Activated naive CD8-positive, alpha-beta T cell treated with anti-CD3 and anti-CD28 coated beads for 36 hours (primary cell): Measurements from ENCODE around the gene RABEP2. TPM values are rescaled to one million over a fixed set of nuclear protein-coding genes. Genes with fewer than 3 reads are reported as not detected.
"Not testable (repeated sequence)": the region's sequence is repeated elsewhere in the genome, so short reads cannot be mapped to it uniquely, and the experiment has no call there.

Experiments used
- DNase-seq: peaks from one replicate; pipeline ENCODE4 v3.0.0; 2021
- H3K27ac Mint-ChIP-seq: one replicate; pipeline ENCODE4 v1.8.0; 2022; ENCODE audit warnings: mild to moderate bottlenecking, moderate library complexity, mixed read lengths
- H3K27me3 Mint-ChIP-seq: one replicate; pipeline ENCODE4 v1.8.0; 2022; ENCODE audit warnings: mild to moderate bottlenecking, mixed read lengths
- H3K36me3 Mint-ChIP-seq: one replicate; pipeline ENCODE4 v1.8.0; 2021; ENCODE audit warnings: mild to moderate bottlenecking, mixed read lengths
- H3K4me1 Mint-ChIP-seq: one replicate; pipeline ENCODE4 v1.8.0; 2021; ENCODE audit warnings: mixed read lengths
- H3K4me3 Mint-ChIP-seq: one replicate; pipeline ENCODE4 v1.8.0; 2022; ENCODE audit warnings: mild to moderate bottlenecking, moderate library complexity, mixed read lengths
- H3K9me3 Mint-ChIP-seq: one replicate; pipeline ENCODE4 v1.8.0; 2022; ENCODE audit warnings: mixed read lengths
- total RNA-seq, 2 experiments: library from RNA; stranded (reverse); gene quantifications; one replicate each; pipeline ENCODE4 v1.2.3, GENCODE V29; 2021

Gene RABEP2
- total RNA-seq, 2 experiments from 2014 or later: 11.4 to 12.5 TPM

GRCh38 chr16:28938721-28939120, 13.7 kb upstream of the RABEP2 start:
- Mint-ChIP-seq H3K27ac (no peak overlapping the region), H3K27me3 (no peaks in the 10 kb centered on the region)

GRCh38 chr16:28937222-28937876, 12.3 kb upstream of the RABEP2 start:
- DNase-seq: no peak
- H3K27ac Mint-ChIP-seq: peak overlapping the region; percentile 21
- peaks cover 4% of the 10 kb centered on the region for H3K36me3 Mint-ChIP-seq
- no peaks in the 10 kb centered on the region for H3K27me3 Mint-ChIP-seq
- no peaks in the 10 kb centered on the region for H3K9me3 Mint-ChIP-seq
- H3K4me3 Mint-ChIP-seq: no peak overlapping the region
- peaks cover 13% of the 10 kb centered on the region for H3K4me1 Mint-ChIP-seq

More at GRCh38 chr16:28938721-28939120, 13.7 kb upstream of the RABEP2 start:
- no peaks in the 10 kb centered on the region for H3K9me3 Mint-ChIP-seq
- H3K36me3 Mint-ChIP-seq: peaks cover 4% of the 10 kb centered on the region
- peaks cover 13% of the 10 kb centered on the region for H3K4me1 Mint-ChIP-seq
- no peak for DNase-seq
- H3K4me3 Mint-ChIP-seq: no peak overlapping the region

- H3K27ac Mint-ChIP-seq: no peak overlapping the region
- peaks cover 13% of the 10 kb centered on the region for H3K4me1 Mint-ChIP-seq
- peak overlapping the region; percentile 69 for H3K4me3 Mint-ChIP-seq
Measured at GRCh38 chr16:28936784-28937155, 11.7 kb upstream of the RABEP2 start.

GRCh38 chr16:28935924-28936783, 11.1 kb upstream of the RABEP2 start:
- H3K9me3 Mint-ChIP-seq: no peaks in the 10 kb centered on the region
- peak overlapping the region; percentile 69 for H3K4me3 Mint-ChIP-seq
- H3K27me3 Mint-ChIP-seq: no peaks in the 10 kb centered on the region
- H3K27ac Mint-ChIP-seq: peak overlapping the region; percentile 30
- H3K4me1 Mint-ChIP-seq: peaks cover 15% of the 10 kb centered on the region
- DNase-seq: peak; percentile 89
- H3K36me3 Mint-ChIP-seq: peaks cover 4% of the 10 kb centered on the region

More at GRCh38 chr16:28936784-28937155, 11.7 kb upstream of the RABEP2 start:
- Mint-ChIP-seq H3K36me3 (peaks cover 4% of the 10 kb centered on the region), H3K9me3 (no peaks in the 10 kb centered on the region), H3K27me3 (no peaks in the 10 kb centered on the region)
- no peak for DNase-seq

GRCh38 chr16:28935346-28935745, 10.3 kb upstream of the RABEP2 start:
- Mint-ChIP-seq H3K27ac (no peak overlapping the region), H3K4me1 (peaks cover 23% of the 10 kb centered on the region), H3K36me3 (peaks cover 4% of the 10 kb centered on the region), H3K9me3 (no peaks in the 10 kb centered on the region), H3K4me3 (peak overlapping the region; percentile 69), H3K27me3 (no peaks in the 10 kb centered on the region)
- DNase-seq: no peak

- no peak for DNase-seq
- no peak overlapping the region for H3K4me3 Mint-ChIP-seq
- H3K27ac Mint-ChIP-seq: no peak overlapping the region
- H3K4me1 Mint-ChIP-seq: peaks cover 25% of the 10 kb centered on the region
- no peaks in the 10 kb centered on the region for H3K27me3 Mint-ChIP-seq
- peaks cover 4% of the 10 kb centered on the region for H3K36me3 Mint-ChIP-seq
- no peaks in the 10 kb centered on the region for H3K9me3 Mint-ChIP-seq
Measured at GRCh38 chr16:28933171-28933570, 8.1 kb upstream of the RABEP2 start.

GRCh38 chr16:28932339-28933141, 7.5 kb upstream of the RABEP2 start:
- H3K36me3 Mint-ChIP-seq: peaks cover 4% of the 10 kb centered on the region
- no peaks in the 10 kb centered on the region for H3K9me3 Mint-ChIP-seq
- no peaks in the 10 kb centered on the region for H3K27me3 Mint-ChIP-seq
- H3K27ac Mint-ChIP-seq: no peak overlapping the region
- peak overlapping the region; percentile 47 for H3K4me3 Mint-ChIP-seq
- peaks cover 25% of the 10 kb centered on the region for H3K4me1 Mint-ChIP-seq
- DNase-seq: no peak

GRCh38 chr16:28931801-28932225, 6.8 kb upstream of the RABEP2 start, which contains the start of gene CD19:
CD19 (plus strand) TSS chr16:28931971; CDS start chr16:28932001, 30 bp downstream.
- no peak for DNase-seq
- no peaks in the 10 kb centered on the region for H3K9me3 Mint-ChIP-seq
- peak within 1 kb of the TSS; percentile 67 for H3K27ac Mint-ChIP-seq
- no peaks in the 10 kb centered on the region for H3K27me3 Mint-ChIP-seq
- peaks cover 4% of the 10 kb centered on the region for H3K36me3 Mint-ChIP-seq
- H3K4me3 Mint-ChIP-seq: peak within 1 kb of the TSS; percentile 47
- peaks cover 25% of the 10 kb centered on the region for H3K4me1 Mint-ChIP-seq

GRCh38 chr16:28930652-28931051, 5.6 kb upstream of the RABEP2 start:
- peaks cover 4% of the 10 kb centered on the region for H3K36me3 Mint-ChIP-seq
- H3K27ac Mint-ChIP-seq: peak overlapping the region; percentile 67
- no peak overlapping the region for H3K4me3 Mint-ChIP-seq
- peaks cover 3% of the 10 kb centered on the region for H3K9me3 Mint-ChIP-seq
- DNase-seq: no peak
- peaks cover 21% of the 10 kb centered on the region for H3K4me1 Mint-ChIP-seq
- no peaks in the 10 kb centered on the region for H3K27me3 Mint-ChIP-seq

- H3K27me3 Mint-ChIP-seq: no peaks in the 10 kb centered on the region
- no peak overlapping the region for H3K4me3 Mint-ChIP-seq
- H3K4me1 Mint-ChIP-seq: peaks cover 19% of the 10 kb centered on the region
- H3K27ac Mint-ChIP-seq: peak overlapping the region; percentile 67
- no peak for DNase-seq
- H3K36me3 Mint-ChIP-seq: peaks cover under 1% of the 10 kb centered on the region
- peaks cover 3% of the 10 kb centered on the region for H3K9me3 Mint-ChIP-seq
Measured at GRCh38 chr16:28930203-28930602, 5.2 kb upstream of the RABEP2 start.

- Mint-ChIP-seq H3K36me3 (no peaks in the 10 kb centered on the region), H3K4me1 (peaks cover 29% of the 10 kb centered on the region), H3K4me3 (no peak overlapping the region), H3K9me3 (peaks cover 3% of the 10 kb centered on the region), H3K27ac (no peak overlapping the region), H3K27me3 (no peaks in the 10 kb centered on the region)
- DNase-seq: no peak
Measured at GRCh38 chr16:28927815-28928214, 2.8 kb upstream of the RABEP2 start.

GRCh38 chr16:28926284-28926683, 1.2 kb upstream of the RABEP2 start:
- not testable (repeated sequence) for H3K9me3 Mint-ChIP-seq

GRCh38 chr16:28925386-28926228, 569 bp upstream of the RABEP2 start:
- peaks cover 6% of the 10 kb centered on the region for H3K36me3 Mint-ChIP-seq
- H3K27me3 Mint-ChIP-seq: no peaks in the 10 kb centered on the region
- H3K9me3 Mint-ChIP-seq: peaks cover 3% of the 10 kb centered on the region
- H3K27ac Mint-ChIP-seq: peak overlapping the region; percentile 98
- peak overlapping the region; percentile 96 for H3K4me3 Mint-ChIP-seq
- peaks cover 22% of the 10 kb centered on the region for H3K4me1 Mint-ChIP-seq
- DNase-seq: peak; percentile 90

More at GRCh38 chr16:28926284-28926683, 1.2 kb upstream of the RABEP2 start:
- H3K36me3 Mint-ChIP-seq, DNase-seq, H3K27me3 Mint-ChIP-seq: not testable (repeated sequence)
- Mint-ChIP-seq H3K4me1 (peaks cover 29% of the 10 kb centered on the region), H3K27ac (peak overlapping the region; percentile 98), H3K4me3 (peak overlapping the region; percentile 96)

GRCh38 chr16:28924399-28924761, 658 bp downstream of the RABEP2 start:
- H3K36me3 Mint-ChIP-seq: peaks cover 8% of the 10 kb centered on the region
- H3K9me3 Mint-ChIP-seq: peaks cover 3% of the 10 kb centered on the region
- H3K4me3 Mint-ChIP-seq: peak overlapping the region; percentile 96
- peaks cover 18% of the 10 kb centered on the region for H3K4me1 Mint-ChIP-seq
- DNase-seq: no peak
- H3K27ac Mint-ChIP-seq: peak overlapping the region; percentile 98
- H3K27me3 Mint-ChIP-seq: no peaks in the 10 kb centered on the region
